ENCODE results near the gene COPRS.

The COPRS gene, protein sequence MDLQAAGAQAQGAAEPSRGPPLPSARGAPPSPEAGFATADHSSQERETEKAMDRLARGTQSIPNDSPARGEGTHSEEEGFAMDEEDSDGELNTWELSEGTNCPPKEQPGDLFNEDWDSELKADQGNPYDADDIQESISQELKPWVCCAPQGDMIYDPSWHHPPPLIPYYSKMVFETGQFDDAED

DNA sequence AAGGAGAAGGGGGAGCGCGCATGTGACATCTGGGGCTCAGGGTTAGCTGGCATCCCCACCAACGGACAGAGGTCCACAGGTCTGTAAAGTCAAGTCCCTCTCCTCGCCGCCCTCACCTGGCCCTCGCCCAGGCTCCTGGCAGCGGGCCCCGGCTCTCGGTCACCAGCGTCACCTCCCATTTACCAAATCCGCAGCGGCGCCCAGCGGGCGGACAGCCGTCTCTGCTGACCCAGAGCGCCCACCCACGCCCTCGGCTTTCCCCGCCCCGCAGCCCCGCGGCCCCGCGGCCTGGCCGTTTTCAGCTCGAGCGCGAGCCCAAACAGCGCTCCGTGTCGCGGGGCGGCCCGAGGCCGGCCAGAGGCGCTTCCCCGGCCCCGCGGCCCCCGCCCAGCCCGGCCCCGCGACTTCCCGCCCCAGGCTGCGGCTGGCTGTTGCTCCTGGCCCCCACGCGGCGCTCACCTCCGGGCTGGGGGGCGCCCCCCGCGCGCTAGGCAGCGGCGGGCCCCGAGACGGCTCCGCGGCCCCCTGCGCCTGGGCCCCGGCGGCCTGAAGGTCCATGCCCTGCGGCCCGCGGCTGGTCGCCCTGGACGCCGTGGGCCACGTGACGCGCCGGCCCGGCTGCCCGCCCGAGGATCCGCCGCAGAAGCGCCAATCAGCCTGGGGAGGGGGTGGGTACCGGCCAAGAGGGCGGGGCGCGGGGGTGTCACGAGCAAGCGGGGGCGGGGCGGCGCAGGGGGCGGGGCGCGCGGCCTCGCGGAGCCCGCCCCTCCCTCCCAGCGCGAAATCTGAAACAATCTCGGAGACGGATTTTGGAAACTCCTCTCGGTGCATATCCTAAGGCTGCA, at the start of gene COPRS:
COPRS (minus strand) TSS at position 603 of the 845 bp plus-strand sequence; CDS start at position 558, 45 bp downstream.
- peak; percentile 14 for DNase-seq

DNA sequence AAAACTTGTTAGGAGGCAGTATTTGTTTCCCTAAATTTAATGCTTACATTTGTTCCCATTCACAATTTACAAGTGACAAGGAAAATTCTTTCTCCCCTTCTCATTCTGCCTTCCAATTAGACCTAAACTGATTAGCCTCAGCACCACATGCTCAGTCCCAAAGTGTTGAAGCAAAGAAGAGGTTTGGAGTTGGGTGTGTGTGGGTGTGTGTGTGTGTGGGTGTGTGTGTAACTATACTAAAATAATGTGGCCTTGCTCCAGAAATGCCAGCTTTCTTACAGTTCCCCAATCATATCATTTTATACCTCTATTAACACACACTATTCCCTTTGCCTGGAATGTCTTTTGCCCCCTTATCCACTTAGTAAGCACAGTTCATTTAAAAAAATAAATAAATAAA, 49.3 kb upstream of the COPRS start:
- no peak for DNase-seq

DNA sequence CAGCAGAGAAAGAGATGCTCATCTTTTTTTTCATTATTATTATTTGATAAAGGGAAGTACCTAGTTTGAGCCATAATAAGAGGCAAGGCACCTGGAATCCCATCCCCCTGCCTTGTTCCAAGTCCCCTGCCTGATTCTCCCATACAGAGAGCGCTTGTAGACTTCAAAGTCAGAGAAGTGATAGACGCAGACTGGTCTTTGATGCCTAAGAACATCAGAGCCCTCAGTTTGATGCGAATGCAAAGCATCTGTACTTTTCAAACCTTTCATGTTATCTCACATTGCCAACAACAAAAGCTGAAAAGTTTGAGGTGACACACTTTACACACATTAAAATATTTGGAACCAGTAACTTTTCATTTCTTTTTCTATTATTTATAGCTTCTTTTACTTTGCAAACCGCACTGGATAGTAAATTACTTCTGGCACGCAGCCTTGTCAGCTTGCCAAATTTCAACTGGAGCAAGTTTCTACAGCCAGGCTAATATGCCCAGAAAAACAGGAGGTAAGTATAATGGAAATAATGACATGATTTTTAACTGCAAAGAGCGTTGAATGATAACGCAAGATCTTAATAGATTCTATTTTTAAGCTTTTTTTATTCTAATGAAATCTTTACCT, 48.4 kb upstream of the COPRS start:
- DNase-seq: no peak

DNA sequence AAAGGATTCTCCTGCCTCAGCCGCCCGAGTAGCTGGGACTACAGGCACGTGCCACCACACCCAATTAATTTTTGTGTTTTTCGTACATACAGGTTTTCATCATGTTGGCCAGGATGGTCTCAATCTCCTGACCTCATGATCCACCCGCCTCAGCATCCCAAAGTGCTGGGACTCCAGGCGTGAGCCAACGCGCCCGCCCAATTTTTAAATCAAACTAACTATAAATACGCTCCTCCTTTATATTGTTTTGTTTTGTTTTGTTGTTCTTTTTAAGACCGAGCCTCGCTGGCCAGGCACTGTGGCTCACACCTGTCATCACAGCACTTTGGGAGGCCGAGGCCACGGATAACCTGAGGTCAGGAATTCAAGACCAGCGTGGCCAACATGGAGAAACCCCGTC, 44.4 kb upstream of the COPRS start:
- DNase-seq: no peak

DNA sequence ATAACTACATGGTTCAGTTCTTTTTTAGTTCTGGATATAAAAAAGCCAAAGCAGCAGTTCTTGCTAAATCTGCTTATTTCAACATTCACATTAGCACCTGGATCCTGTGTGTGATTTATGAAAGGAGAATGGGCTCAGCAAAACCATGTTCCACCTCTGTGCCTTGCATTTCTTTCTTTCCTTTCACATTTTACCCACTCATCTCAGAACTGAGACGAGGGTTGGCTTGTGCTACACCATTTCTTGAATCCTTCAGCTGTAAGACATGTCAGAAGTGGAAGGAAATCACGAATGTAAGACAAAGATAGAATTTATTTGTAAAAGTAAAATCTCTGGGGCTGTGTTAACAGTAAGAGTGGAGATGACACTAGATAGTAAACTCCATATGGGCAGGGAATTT, 43.6 kb upstream of the COPRS start:
- no peak for DNase-seq

DNA sequence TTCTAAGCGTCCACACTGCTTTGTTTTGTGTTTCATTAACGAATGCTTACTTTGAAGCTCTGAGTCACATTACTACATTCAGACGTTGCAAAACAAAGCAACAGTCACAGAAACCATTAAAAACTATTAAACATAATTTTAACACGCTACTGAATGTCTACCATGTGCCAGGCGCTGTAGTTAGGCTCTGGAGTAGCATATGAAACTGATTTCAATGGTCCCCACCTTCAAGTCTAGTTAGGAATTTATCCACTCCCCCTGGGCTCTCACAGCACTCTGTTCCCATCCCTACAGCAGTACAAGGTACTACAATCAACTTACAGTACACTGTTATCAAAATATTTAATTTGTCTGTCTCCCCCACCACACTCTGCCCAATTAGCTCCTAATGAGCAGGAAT, 41.8 kb upstream of the COPRS start:
- no peak for DNase-seq

DNA sequence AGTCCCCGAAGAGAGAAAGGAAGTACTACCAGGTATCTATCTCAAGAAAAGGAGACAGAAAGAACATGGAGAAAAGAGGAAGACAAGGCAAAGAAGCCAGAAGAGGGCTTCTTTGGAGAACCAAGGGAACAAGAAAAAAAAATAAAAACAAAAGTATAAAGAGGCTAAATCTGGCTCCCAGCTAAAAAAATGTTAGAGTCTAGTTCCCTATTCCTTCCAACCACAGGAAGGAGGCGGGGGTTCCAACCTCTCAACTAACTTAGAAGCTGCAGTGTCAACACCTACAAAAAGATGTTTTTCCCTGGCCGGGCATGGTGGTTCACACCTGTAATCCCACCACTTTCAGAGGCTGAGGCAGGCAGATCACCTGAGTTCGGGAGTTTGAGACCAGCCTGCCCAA, 29.1 kb upstream of the COPRS start:
- DNase-seq: no peak

DNA sequence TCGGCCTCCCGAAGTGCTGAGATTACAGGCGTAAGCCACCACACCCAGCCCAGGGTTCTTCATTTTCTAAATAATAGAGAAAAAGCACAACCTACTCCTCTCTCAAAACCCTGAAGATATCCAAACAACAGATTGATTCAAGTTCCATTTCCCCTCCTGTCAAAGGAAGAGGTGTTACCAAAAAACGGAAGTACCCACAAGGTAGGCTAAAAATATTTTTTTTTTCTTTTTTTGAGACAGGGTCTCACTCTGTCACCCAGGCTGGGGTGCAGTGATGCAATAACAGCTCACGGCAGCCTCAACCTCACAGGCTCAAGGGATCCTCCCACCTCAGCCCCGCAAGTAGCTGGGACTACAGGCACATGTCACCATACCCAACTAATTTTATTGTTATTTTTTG, 23.5 kb upstream of the COPRS start:
- DNase-seq: no peak

DNA sequence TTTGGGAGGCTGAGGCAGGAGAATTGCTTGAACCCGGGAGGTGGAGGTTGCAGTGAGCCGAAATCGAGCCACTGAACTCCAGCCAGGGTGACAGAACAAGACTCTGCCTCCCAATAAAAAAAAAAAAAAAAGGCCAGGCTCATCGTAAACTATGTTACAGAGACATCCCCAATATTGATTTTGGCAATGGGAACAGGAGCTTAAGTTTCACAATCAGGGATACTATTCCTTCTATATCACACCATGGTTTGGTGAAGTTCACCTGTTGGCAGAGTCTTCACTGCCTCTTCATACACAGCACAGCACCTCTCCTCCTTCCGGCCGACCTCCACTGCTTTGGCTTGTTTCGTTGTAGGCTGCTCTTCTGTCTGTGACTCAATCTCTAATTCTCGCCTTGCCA, 21.3 kb upstream of the COPRS start:
- no peak for DNase-seq

DNA sequence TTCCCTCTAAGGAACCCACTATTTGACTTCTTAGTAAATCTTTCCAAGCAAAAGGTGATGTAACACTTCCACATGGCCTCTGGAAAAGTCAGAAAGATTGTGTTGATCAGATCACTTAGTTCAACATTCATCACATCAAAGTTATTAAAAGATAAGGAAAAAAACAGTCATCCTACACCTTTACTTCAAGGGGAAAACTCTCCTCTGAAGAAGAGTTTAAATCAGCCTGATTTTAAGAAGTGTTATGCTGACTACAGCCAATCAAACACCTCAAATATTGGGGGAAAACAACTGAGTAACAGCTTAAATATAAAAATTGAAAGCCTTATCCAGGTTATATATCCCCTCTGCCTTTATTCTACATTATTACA, 19.6 kb upstream of the COPRS start:
- DNase-seq: no peak

DNA sequence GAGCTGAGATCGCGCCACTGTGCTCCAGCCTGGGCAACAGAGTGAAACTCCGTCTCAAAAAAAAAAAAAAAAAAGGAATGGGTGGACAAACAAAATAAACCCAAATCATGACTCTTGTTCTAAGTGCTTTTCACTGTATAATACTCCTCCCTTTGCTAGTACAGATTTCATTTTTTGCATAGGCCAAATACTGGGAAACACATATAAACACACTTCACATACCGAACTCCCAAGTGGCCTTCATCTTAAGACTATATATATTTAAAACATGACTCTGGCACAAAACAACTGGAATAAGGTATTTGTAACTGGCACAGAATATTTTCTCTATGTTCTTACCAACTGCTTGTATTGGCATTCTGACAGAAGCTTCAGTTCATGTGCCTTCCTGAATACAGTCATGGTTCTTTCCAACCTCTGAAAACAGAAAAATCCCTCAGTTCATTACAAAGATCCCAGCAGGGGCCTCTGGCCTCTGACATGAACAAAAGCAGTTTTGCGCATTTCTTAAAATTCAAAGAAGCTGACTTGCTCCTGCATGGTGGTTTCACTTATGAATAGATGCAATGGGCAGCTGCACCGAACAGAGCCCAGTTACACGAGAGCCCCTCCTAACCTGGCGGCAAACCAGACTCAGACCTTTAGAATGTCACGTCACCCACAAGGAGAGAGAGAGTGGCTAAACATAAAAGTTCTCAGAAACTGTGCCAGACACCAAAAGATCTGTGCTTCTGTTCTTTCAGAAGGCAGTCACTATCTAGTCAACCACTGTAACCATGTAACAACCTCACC, 19.1 kb upstream of the COPRS start:
- DNase-seq: no peak

DNA sequence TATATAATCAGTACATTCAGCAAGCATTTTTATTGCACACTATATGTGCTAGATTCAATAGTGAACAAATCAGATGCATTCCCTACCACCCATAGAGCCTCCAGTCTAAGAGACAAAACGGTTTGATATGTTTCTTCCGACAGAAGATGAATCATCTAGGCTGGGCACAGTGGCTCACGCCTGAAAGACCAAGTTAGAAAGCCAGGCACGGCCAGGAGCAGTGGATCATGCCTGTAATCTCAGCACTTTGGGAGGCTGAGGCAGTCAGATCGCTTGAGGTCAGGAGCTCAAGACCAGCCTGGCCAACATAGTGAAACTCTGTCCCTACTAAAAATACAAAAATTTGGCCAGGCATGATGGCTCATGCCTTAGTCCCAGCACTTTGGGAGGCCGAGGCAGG, 18.3 kb upstream of the COPRS start:
- DNase-seq: no peak

DNA sequence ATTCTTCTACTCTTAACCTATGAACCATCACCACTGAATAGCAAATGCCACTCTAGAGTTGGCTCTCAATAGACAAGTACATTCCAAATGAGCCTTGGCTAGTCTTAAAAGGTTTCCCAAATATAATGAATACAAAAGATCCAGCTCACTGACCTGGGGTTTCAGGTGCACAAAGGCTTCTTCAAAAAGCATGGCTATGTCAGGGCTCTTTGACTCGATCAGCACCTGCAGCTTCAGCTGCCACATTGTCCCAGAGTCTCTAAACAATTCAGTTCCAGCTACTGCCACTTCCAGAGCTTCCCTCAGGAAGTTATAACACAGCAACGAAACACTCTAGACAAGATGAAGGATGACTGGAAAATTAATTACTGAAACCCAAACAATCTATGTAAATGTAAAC, 16.0 kb upstream of the COPRS start:
- DNase-seq: no peak

DNA sequence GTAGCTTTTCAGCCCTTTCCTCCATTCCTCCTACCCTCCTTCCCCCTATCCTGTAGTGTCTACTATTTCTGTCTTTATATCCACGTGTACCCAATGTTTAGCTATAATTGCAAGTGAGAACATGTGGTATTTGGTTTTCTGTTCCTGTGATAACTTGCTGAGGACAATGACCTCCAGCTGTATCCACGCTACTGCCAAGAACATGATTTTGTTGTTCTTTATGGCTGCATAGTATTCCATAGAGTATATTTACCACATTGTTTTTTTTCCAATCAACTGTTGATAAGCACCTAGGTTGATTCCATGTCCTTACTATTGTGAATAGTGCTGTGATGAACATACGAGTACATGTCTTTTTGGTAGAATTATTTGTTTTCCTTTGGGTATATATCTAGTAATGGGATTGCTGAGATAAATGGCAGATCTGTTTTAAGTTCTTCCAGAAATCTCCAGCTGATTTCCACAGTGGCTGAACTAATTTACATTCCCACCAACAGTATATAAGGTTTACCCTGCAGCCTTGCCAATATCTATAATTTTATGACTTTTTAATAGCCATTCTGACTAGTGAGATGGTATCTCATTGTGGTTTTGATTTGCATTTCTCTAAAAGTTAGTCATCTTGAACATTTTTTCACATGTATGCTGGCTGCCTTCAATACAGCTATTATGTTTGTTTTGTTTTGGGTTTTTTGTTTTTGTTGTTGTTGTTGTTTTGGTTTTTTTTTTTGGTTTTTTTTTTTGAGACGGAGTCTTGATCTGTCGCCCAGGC, 10.9 kb upstream of the COPRS start:
- no peak for DNase-seq

DNA sequence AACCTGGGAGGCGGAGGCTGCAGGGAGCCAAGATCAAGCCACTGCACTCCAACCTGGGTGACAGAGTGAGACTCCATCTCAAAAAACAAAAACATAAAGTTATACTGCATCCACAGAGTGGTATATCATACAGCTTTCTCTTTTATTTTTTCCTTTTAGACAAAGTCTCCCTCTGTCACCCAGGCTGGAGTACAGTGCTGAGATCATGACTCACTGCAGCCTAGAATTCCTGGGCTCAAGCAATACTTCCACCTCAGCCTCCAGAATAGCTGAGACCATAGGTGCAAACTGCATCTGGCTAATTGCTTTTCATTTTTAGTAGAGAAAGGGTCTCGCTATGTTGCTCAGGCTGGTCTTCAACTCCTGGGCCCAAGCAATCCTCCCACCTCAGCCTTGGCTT, 10.0 kb upstream of the COPRS start:
- DNase-seq: no peak

DNA sequence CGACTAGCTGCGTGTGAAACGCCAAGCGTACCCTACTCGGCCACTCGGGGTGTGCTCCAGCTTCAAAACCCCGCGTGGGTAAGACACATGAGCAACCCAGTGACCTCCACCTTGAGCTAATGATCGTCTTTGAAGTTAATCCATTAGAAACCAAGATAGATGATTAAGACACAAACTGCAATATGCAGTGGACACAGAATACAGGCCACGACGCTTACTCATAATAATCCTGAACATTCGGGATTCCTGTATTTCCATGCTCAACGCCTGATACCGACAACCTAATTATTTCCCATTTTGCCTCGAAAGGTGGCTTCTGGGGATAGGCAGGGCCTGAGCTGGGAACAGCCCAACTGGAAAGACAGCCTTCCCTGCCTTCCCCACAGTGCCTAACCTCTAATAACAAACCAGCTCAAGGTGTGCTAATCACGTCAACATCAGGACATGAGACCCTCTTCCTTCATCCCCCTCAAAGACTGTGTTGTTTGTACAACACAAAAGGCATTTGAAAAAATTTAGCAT, 504 bp upstream of the COPRS start:
- DNase-seq: no peak

DNA sequence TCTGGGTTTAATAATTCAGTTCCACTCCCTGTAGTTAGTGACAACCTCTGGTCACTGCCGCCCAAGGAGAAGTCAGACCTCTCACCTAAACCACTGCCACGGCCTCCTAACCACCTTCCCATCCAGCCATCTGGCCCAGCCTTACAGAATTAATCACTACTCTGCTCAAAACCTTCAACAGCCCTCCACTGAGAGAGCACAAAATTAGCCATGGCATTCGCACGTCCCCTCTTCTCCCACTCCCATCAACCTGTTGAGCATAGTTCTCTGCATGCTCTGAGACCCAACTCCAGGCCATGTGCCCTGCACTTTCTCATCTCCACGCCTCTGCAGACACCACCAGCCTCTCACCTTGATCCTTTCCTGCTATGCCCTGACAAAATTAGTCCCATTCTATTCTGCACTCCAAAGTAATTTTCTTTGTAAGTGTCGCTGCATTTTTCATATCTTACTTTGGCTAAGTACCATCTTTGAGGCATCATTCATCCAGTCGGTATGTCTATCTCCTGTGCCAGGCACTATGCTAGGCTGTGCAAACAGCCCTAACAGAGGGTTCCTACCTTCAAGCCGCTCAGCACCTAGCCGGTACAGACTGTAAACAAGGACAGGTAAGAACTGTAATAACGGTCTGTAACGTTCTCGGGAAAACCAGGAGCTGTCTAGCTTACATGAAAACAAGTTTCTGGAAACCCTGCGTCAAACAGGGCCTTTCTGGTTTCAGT, 963 bp downstream of the COPRS start:
- DNase-seq: no peak

DNA sequence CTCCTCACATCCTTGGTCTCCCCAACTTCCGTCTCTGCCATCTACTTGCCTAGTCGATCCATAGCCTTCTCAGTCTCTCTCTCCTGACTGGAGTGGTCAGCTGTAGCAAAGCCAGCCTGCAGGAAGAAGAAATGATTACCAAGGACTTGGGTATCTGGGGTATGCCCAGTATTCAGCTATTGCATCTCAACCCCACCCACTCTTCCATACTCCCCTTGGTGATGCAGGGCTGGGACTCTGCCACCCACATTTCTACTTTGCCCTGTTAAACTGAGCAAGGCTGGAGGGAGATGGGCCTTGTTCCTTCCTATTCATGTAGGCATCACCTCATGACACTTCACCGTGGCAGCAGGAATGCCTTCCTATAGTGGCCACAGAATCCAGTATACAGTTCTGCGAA, 2.3 kb downstream of the COPRS start:
- no peak for DNase-seq

DNA sequence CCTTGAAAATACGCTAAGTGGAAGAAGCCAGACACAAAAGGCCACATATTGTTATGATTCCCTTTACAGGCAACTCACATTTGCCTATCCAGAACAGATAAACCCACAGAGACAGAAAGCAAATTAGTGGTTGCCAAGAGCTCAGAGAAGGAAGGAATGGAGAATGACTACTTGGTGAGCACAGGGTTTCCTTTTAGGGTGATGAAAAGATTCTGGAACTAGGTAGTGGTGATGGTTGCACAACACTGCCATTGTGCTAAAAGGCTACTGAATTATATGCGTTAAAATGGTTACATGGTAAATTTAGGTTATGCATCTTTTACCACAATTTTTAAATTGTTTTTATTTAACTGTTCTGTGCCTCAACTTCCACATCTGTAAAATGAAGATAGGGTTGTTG, 4.4 kb downstream of the COPRS start:
- no peak for DNase-seq

DNA sequence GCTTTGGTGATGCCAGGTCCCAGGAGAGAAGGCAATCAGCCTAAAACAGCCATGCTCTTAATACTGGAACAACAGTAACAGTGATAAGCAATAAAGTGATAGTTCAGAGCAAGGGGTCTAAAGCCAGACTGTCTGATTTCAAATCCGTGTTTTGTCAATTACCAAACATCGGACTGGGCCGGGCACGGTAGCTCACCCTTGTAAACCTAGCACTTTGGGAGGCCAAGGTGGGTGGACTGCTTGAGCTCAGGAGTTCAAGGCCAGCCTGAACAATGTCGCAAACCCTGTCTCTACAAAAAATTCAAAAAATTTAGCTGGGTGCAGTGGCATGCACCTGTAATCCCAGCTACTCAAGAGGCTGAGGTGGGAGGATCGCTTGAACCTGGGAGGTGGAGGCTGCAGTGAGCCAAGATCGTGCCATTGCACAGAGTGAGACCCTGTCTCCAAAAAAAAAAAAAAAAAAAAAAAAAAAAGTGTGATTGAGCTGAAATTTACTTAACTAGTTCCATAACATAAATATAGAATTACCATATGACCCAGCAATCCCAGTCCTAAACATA, 5.1 kb downstream of the COPRS start:
- DNase-seq: no peak

DNA sequence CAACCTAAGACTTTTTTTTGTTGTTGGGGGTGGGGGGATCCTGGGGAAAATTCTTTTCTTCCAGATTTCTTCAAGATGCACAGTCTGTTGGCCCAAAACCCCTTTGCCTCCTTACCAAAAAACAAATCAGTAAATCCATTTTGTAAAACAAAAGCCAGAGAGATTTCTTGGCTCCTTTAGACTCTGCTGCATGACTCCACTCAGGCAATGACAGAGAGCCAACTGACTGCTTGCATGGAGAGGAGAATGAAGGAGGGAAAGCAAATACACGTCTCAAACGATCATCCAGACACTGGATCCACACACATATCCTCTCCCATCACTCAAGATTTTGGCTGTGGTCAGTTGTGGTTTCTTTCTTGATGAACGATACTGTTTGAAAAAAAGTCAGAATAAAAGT, 13.8 kb downstream of the COPRS start:
- DNase-seq: no peak
